ENCODE results near the gene RAPGEF5. TPM values are rescaled to one million over a fixed set of nuclear protein-coding genes. Genes with fewer than 3 reads are reported as not detected.

The RAPGEF5 gene
- total RNA-seq, 1 donor from 2014 or later = 0.27 TPM

GRCh38 chr7:22159341-22159740 is 197.6 kb downstream of the RAPGEF5 start:
- intact Hi-C loops (cut with micrococcal nuclease) = no loop called here

GRCh38 chr7:22157552-22157951 is 199.4 kb downstream of the RAPGEF5 start:
- intact Hi-C loops (cut with micrococcal nuclease) = no loop called here

- intact Hi-C loops (cut with micrococcal nuclease) = no loop called here
These were observed 200.7 kb downstream of the RAPGEF5 start for GRCh38 chr7:22156205-22156604.

- intact Hi-C loops (cut with micrococcal nuclease) = no loop called here
These were observed 202.8 kb downstream of the RAPGEF5 start for GRCh38 chr7:22154143-22154529.

GRCh38 chr7:22153432-22154142 is 203.4 kb downstream of the RAPGEF5 start:
- intact Hi-C loops (cut with micrococcal nuclease) = no loop called here

GRCh38 chr7:22152690-22153089 is 204.3 kb downstream of the RAPGEF5 start:
- intact Hi-C loops (cut with micrococcal nuclease) = no loop called here

GRCh38 chr7:22151901-22152300 is 205.1 kb downstream of the RAPGEF5 start:
- intact Hi-C loops (cut with micrococcal nuclease) = no loop called here

GRCh38 chr7:22150221-22150620 is 206.7 kb downstream of the RAPGEF5 start:
- intact Hi-C loops (cut with micrococcal nuclease) = no loop called here

- intact Hi-C loops (cut with micrococcal nuclease) = no loop called here
These were observed 209.1 kb downstream of the RAPGEF5 start for GRCh38 chr7:22147868-22148267.

GRCh38 chr7:22146961-22147512 is 209.9 kb downstream of the RAPGEF5 start:
- intact Hi-C loops (cut with micrococcal nuclease) = no loop called here

- intact Hi-C loops (cut with micrococcal nuclease) = no loop called here
These were observed 212.0 kb downstream of the RAPGEF5 start for GRCh38 chr7:22144950-22145349.

GRCh38 chr7:22143491-22143890 is 213.5 kb downstream of the RAPGEF5 start:
- intact Hi-C loops (cut with micrococcal nuclease) = no loop called here

GRCh38 chr7:22142572-22142971 is 214.4 kb downstream of the RAPGEF5 start:
- intact Hi-C loops (cut with micrococcal nuclease) = no loop called here

- intact Hi-C loops (cut with micrococcal nuclease) = no loop called here
These were observed 215.6 kb downstream of the RAPGEF5 start for GRCh38 chr7:22141355-22141754.

- intact Hi-C loops (cut with micrococcal nuclease) = no loop called here
These were observed 216.4 kb downstream of the RAPGEF5 start for GRCh38 chr7:22140578-22140977.

- intact Hi-C loops (cut with micrococcal nuclease) = no loop called here
These were observed 218.1 kb downstream of the RAPGEF5 start for GRCh38 chr7:22138886-22139285.

GRCh38 chr7:22138106-22138505 is 218.8 kb downstream of the RAPGEF5 start:
- intact Hi-C loops (cut with micrococcal nuclease) = no loop called here

GRCh38 chr7:22137466-22137865 is 219.5 kb downstream of the RAPGEF5 start:
- intact Hi-C loops (cut with micrococcal nuclease) = no loop called here

GRCh38 chr7:22137026-22137425 is 219.9 kb downstream of the RAPGEF5 start:
- intact Hi-C loops (cut with micrococcal nuclease) = no loop called here

- intact Hi-C loops (cut with micrococcal nuclease) = no loop called here
These were observed 227.0 kb downstream of the RAPGEF5 start for GRCh38 chr7:22129819-22130580.

- intact Hi-C loops (cut with micrococcal nuclease) = no loop called here
These were observed 227.8 kb downstream of the RAPGEF5 start for GRCh38 chr7:22129166-22129565.

GRCh38 chr7:22128528-22128920 is 228.4 kb downstream of the RAPGEF5 start:
- intact Hi-C loops (cut with micrococcal nuclease) = no loop called here

All from T-helper 2 cell treated with Interferon-gamma antibody and Interleukin-4, amounts not matched to agents 100 ng/mL and 5 ng/mL, for 36 hours (primary cell).